HG03575 (cell line): ENCODE measurements around the gene SSTR3.
"Not testable (repeated sequence)": the region's sequence is repeated elsewhere in the genome, so short reads cannot be mapped to it uniquely, and the experiment has no call there.

Experiments
- ATAC-seq: cut with Tn5 transposase; IDR thresholded peaks from one replicate; pipeline ENCODE4 v1.9.1; 2021; ENCODE audit not compliant: unreplicated experiment, insufficient number of reproducible peaks, low FRiP score; ENCODE audit errors: extremely low read depth

The SSTR3 gene

GRCh38 chr22:37212174-37212906, at the start of gene SSTR3:
TSS of gene SSTR3 (minus strand) at chr22:37212477. CDS start at chr22:37207803, 4,674 bp downstream.
- ATAC-seq: no peak

- no peak for ATAC-seq
Observed at GRCh38 chr22:37260901-37261336, 48.6 kb upstream of the SSTR3 start.

- no peak for ATAC-seq
Observed at GRCh38 chr22:37260155-37260795, 48.0 kb upstream of the SSTR3 start.

GRCh38 chr22:37259540-37260029, 47.3 kb upstream of the SSTR3 start:
- ATAC-seq: no peak

GRCh38 chr22:37258753-37259401, 46.6 kb upstream of the SSTR3 start:
- no peak for ATAC-seq

- no peak for ATAC-seq
Observed at GRCh38 chr22:37258005-37258752, 45.9 kb upstream of the SSTR3 start.

- ATAC-seq: no peak
Observed at GRCh38 chr22:37256075-37256726, 43.9 kb upstream of the SSTR3 start.

- ATAC-seq: no peak
Observed at GRCh38 chr22:37255558-37256006, 43.3 kb upstream of the SSTR3 start.

- ATAC-seq: no peak
Observed at GRCh38 chr22:37254867-37255233, 42.6 kb upstream of the SSTR3 start.

GRCh38 chr22:37254209-37254866, 42.1 kb upstream of the SSTR3 start:
- no peak for ATAC-seq

GRCh38 chr22:37253126-37253660, 40.9 kb upstream of the SSTR3 start:
- no peak for ATAC-seq

GRCh38 chr22:37251836-37252235, 39.6 kb upstream of the SSTR3 start:
- ATAC-seq: not testable (repeated sequence)

GRCh38 chr22:37249986-37250385, 37.7 kb upstream of the SSTR3 start:
- no peak for ATAC-seq

GRCh38 chr22:37248251-37248650, 36.0 kb upstream of the SSTR3 start:
- ATAC-seq: no peak

GRCh38 chr22:37245740-37246139, 33.5 kb upstream of the SSTR3 start:
- ATAC-seq: no peak

- no peak for ATAC-seq
Observed at GRCh38 chr22:37244922-37245722, 32.8 kb upstream of the SSTR3 start.
